Measurements from ENCODE around the gene DCAKD. TPM values are rescaled to one million over a fixed set of nuclear protein-coding genes. Genes with fewer than 3 reads are reported as not detected.

DCAKD gene
- total RNA-seq, 1 experiment from 2014 or later, result 15.1 TPM

- ChIA-PET POLR2A (no interaction called here), CTCF (no interaction called here)
- no peaks in the 10 kb centered on the region for H3K9me3 Mint-ChIP-seq (ENCODE audit: unreplicated experiment)
- peaks cover 32% of the 10 kb centered on the region for H3K4me1 ChIP-seq
- intact Hi-C loops (cut with micrococcal nuclease; ENCODE audit: unreplicated experiment), result no loop called here
- H3K4me3 ChIP-seq (ENCODE audit: low read depth, low read length), result no peak overlapping the region
- DNase-seq, result no peak
- no peaks in the 10 kb centered on the region for H3K36me3 Mint-ChIP-seq (ENCODE audit: insufficient read depth, unreplicated experiment)
- no TSS peak for BruUV-seq (replicated peaks)
- no peaks in the 10 kb centered on the region for H3K27me3 ChIP-seq (replicated peaks; ENCODE audit: control insufficient read depth, insufficient read depth, low read length)
- no peak overlapping the region for H3K27ac Mint-ChIP-seq (ENCODE audit: unreplicated experiment)
- TF ChIP-seq CTCF (IDR thresholded peaks at IDR 0.05; ENCODE audit: insufficient read depth in 1 of 2, low read depth in 1 of 2, low read length in 1 of 2, severe bottlenecking in 1 of 2, unreplicated experiment in 1 of 2), result no peak
- no peak overlapping the region for H3K4me3 Mint-ChIP-seq (ENCODE audit: unreplicated experiment)
- H3K9me3 ChIP-seq, result no peaks in the 10 kb centered on the region
- H3K36me3 ChIP-seq (ENCODE audit: control insufficient read depth, insufficient read depth, low read length), result no peaks in the 10 kb centered on the region
- H3K27me3 Mint-ChIP-seq (ENCODE audit: insufficient read depth, unreplicated experiment), result no peaks in the 10 kb centered on the region
- H3K4me1 Mint-ChIP-seq (ENCODE audit: low read depth, unreplicated experiment), result peaks cover 12% of the 10 kb centered on the region
Measured at GRCh38 chr17:44978807-44979206, 72.6 kb downstream of the DCAKD start.

- no peaks in the 10 kb centered on the region for H3K9me3 ChIP-seq
- POLR2A ChIA-PET, result no interaction called here
- Mint-ChIP-seq H3K4me1 (ENCODE audit: low read depth, unreplicated experiment) (peaks cover 12% of the 10 kb centered on the region), H3K27ac (ENCODE audit: unreplicated experiment) (no peak overlapping the region), H3K36me3 (ENCODE audit: insufficient read depth, unreplicated experiment) (no peaks in the 10 kb centered on the region), H3K4me3 (ENCODE audit: unreplicated experiment) (no peak overlapping the region), H3K9me3 (ENCODE audit: unreplicated experiment) (no peaks in the 10 kb centered on the region), H3K27me3 (ENCODE audit: insufficient read depth, unreplicated experiment) (no peaks in the 10 kb centered on the region)
- H3K4me1 ChIP-seq, result peaks cover 32% of the 10 kb centered on the region
- CTCF ChIA-PET, result interaction anchor here (1.4 kb wide), 1 partner anchor 10 kb away, joined by 9 read pairs; the partner anchor contains the start of gene C1QL1
- no peaks in the 10 kb centered on the region for H3K36me3 ChIP-seq (ENCODE audit: control insufficient read depth, insufficient read depth, low read length)
- no peaks in the 10 kb centered on the region for H3K27me3 ChIP-seq (replicated peaks; ENCODE audit: control insufficient read depth, insufficient read depth, low read length)
- TF ChIP-seq CTCF (IDR thresholded peaks at IDR 0.05; ENCODE audit: insufficient read depth in 1 of 2, low read depth in 1 of 2, low read length in 1 of 2, severe bottlenecking in 1 of 2, unreplicated experiment in 1 of 2), result no peak
- no peak for DNase-seq
- intact Hi-C loops (cut with micrococcal nuclease; ENCODE audit: unreplicated experiment), result no loop called here
- BruUV-seq (replicated peaks), result no TSS peak
- no peak overlapping the region for H3K4me3 ChIP-seq (ENCODE audit: low read depth, low read length)
Measured at GRCh38 chr17:44977814-44978550, 73.5 kb downstream of the DCAKD start.

- no peak for DNase-seq
- H3K9me3 Mint-ChIP-seq (ENCODE audit: unreplicated experiment), result no peaks in the 10 kb centered on the region
- POLR2A ChIA-PET, result interaction anchor here (0.6 kb wide), 1 partner anchor 166 kb away, joined by 4 read pairs; no protein-coding TSS in a partner anchor
- H3K27ac Mint-ChIP-seq (ENCODE audit: unreplicated experiment), result no peak overlapping the region
- Histone ChIP-seq H3K27me3 (replicated peaks; ENCODE audit: control insufficient read depth, insufficient read depth, low read length) (no peaks in the 10 kb centered on the region), H3K36me3 (ENCODE audit: control insufficient read depth, insufficient read depth, low read length) (no peaks in the 10 kb centered on the region), H3K4me3 (ENCODE audit: low read depth, low read length) (no peak overlapping the region), H3K4me1 (peaks cover 31% of the 10 kb centered on the region), H3K9me3 (no peaks in the 10 kb centered on the region)
- BruUV-seq (replicated peaks), result no TSS peak
- H3K4me1 Mint-ChIP-seq (ENCODE audit: low read depth, unreplicated experiment), result peaks cover 12% of the 10 kb centered on the region
- CTCF ChIA-PET, result interaction anchor here (1.4 kb wide), 1 partner anchor 9 kb away, joined by 9 read pairs; the partner anchor contains the start of gene C1QL1
- no peaks in the 10 kb centered on the region for H3K36me3 Mint-ChIP-seq (ENCODE audit: insufficient read depth, unreplicated experiment)
- H3K27me3 Mint-ChIP-seq (ENCODE audit: insufficient read depth, unreplicated experiment), result no peaks in the 10 kb centered on the region
- intact Hi-C loops (cut with micrococcal nuclease; ENCODE audit: unreplicated experiment), result no loop called here
- no peak for TF ChIP-seq CTCF (IDR thresholded peaks at IDR 0.05; ENCODE audit: insufficient read depth in 1 of 2, low read depth in 1 of 2, low read length in 1 of 2, severe bottlenecking in 1 of 2, unreplicated experiment in 1 of 2)
- no peak overlapping the region for H3K4me3 Mint-ChIP-seq (ENCODE audit: unreplicated experiment)
Measured at GRCh38 chr17:44977065-44977464, 74.4 kb downstream of the DCAKD start.

Measured in Caco-2 (cell line).